Fibroblast of the aortic adventitia (primary cell): Measurements from ENCODE around the gene C8G. TPM values are rescaled to one million over a fixed set of nuclear protein-coding genes. Genes with fewer than 3 reads are reported as not detected.
A peak's percentile ranks its signal among the peaks of the same experiment; 100 is the strongest.

ENCODE experiments used
- DNase-seq: peaks from one replicate; pipeline ENCODE4 v3.0.0-alpha.2; 2010; ENCODE audit warnings: low read depth
- H3K4me3 ChIP-seq: 2 replicates; pipeline ENCODE4 v1.5.1; 2011; ENCODE audit warnings: low read depth, mild to moderate bottlenecking, control low read depth, low read length, moderate library complexity
- total RNA-seq: library from RNA; depleted of rRNA; stranded (reverse); fragments of >200 nt; gene quantifications from 2 replicates; pipeline ENCODE4 v1.2.3, GENCODE V29; 2012; ENCODE audit warnings: low replicate concordance
- TF ChIP-seq, protein P1 (sequence below): IDR thresholded peaks from 2 replicates; pipeline ENCODE4 v1.5.1; 2011; ENCODE audit warnings: mild to moderate bottlenecking, low read length, control low read depth, inconsistent platforms; ENCODE audit not compliant: insufficient read depth

The C8G gene
- total RNA-seq, 1 donor: 0.36 TPM

DNA sequence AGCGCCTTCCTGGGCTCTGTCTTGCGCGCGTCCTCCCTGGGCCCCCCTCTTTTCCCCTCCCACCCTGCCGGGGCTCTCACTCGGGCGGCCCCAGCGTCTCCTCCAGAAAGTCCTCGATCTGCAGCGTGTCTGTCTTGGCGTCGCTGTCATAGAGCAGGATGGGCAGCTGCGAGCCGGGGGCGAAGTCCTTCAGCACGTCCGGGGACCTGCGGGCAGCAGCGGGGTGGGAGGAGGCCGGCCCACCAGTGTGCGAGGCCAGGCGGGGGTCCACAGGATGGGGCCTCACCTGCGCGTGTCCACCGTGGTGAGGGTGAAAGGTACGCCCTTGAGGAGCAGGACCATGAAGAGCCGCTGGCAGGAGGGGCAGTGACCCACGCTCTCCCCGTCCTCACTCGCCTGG is 50.3 kb downstream of the C8G start:
- peak overlapping the region; percentile 28 for H3K4me3 ChIP-seq

DNA sequence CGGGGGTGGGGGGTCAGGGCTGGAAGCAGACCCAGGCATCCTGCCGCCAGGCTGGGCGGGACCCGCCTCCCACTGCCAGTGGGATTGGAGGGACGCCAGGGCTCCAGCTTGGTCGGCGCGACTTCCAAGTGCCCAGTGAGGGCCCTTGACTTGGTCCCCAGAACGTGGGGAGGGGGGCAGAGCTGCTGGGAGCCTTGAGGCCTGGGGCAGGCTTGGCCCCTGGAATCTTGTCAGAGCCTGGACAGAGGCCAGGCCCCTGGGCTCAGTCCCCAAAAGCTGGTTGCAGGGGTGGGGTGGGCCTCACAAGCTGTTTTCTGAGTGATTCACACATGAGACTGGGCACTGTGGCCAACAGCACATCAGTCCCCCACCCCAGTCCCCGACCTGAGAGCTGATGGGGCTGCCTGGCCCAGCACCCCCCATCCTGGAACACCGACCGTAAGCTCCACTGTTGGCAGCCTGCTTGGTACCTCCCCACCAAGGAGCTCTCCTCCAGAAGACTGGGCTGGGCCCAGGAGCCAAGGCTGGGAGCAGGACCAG is 50.8 kb downstream of the C8G start:
- peak overlapping the region; percentile 40 for H3K4me3 ChIP-seq
- DNase-seq: peak; percentile 81
- TF ChIP-seq, protein P1, sequence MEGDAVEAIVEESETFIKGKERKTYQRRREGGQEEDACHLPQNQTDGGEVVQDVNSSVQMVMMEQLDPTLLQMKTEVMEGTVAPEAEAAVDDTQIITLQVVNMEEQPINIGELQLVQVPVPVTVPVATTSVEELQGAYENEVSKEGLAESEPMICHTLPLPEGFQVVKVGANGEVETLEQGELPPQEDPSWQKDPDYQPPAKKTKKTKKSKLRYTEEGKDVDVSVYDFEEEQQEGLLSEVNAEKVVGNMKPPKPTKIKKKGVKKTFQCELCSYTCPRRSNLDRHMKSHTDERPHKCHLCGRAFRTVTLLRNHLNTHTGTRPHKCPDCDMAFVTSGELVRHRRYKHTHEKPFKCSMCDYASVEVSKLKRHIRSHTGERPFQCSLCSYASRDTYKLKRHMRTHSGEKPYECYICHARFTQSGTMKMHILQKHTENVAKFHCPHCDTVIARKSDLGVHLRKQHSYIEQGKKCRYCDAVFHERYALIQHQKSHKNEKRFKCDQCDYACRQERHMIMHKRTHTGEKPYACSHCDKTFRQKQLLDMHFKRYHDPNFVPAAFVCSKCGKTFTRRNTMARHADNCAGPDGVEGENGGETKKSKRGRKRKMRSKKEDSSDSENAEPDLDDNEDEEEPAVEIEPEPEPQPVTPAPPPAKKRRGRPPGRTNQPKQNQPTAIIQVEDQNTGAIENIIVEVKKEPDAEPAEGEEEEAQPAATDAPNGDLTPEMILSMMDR: no peak

More for the DNA sequence above, 50.3 kb downstream of the C8G start:
- TF ChIP-seq, protein P1: no peak
- DNase-seq: peak; percentile 10

Other genes starting within 250 kb of the C8G start
- gene DIPK1B, start 232.7 kb upstream of the C8G start, total RNA-seq: 0.45 and 0.98 TPM in 2 replicates
- not detected in 2 replicates for gene LCN10, start 202.3 kb upstream of the C8G start, total RNA-seq
- gene LCN6, start 196.7 kb upstream of the C8G start, total RNA-seq: not detected in 2 replicates
- not detected in 2 replicates for gene LCN8, start 187.0 kb upstream of the C8G start, total RNA-seq
- gene LCN15, start 180.7 kb upstream of the C8G start, total RNA-seq: not detected in 2 replicates
- 9.4 and 30.8 TPM in 2 replicates for gene TMEM141, start 153.9 kb upstream of the C8G start, total RNA-seq
- 0.16 TPM in 1 of 2 replicates, not detected in the other for gene CCDC183, start 148.9 kb upstream of the C8G start, total RNA-seq
- gene RABL6, start 137.3 kb upstream of the C8G start, total RNA-seq: 49.8 and 62.0 TPM in 2 replicates
- 1.1 and 1.3 TPM in 2 replicates for gene AJM1, start 102.8 kb upstream of the C8G start, total RNA-seq
- gene PHPT1, start 95.8 kb upstream of the C8G start, total RNA-seq: 28.7 and 83.2 TPM in 2 replicates
- 0.81 TPM in 1 of 2 replicates, not detected in the other for gene MAMDC4, start 92.9 kb upstream of the C8G start, total RNA-seq
- gene EDF1, start 78.9 kb upstream of the C8G start, total RNA-seq: 83.0 and 248 TPM in 2 replicates
- 5.6 and 7.9 TPM in 2 replicates for gene TRAF2, start 58.7 kb upstream of the C8G start, total RNA-seq
- 52.6 and 139 TPM in 2 replicates for gene FBXW5, start 505 bp upstream of the C8G start, total RNA-seq
- gene LCN12, start 7.0 kb downstream of the C8G start, total RNA-seq: not detected in 2 replicates
- gene PTGDS, start 32.3 kb downstream of the C8G start, total RNA-seq: 27.6 and 32.8 TPM in 2 replicates
- gene LCNL1, start 37.8 kb downstream of the C8G start, total RNA-seq: 0.54 and 15.3 TPM in 2 replicates
- gene PAXX, start 47.2 kb downstream of the C8G start, total RNA-seq: 7.1 and 18.3 TPM in 2 replicates
- gene CLIC3, start 51.3 kb downstream of the C8G start, total RNA-seq: 4.3 and 5.2 TPM in 2 replicates
- 21.0 and 25.0 TPM in 2 replicates for gene ABCA2, start 83.0 kb downstream of the C8G start, total RNA-seq
- not detected in 2 replicates for gene FUT7, start 86.8 kb downstream of the C8G start, total RNA-seq
- gene NPDC1, start 100.9 kb downstream of the C8G start, total RNA-seq: 23.8 and 31.6 TPM in 2 replicates
- 0.09 TPM in 1 of 2 replicates, not detected in the other for gene ENTPD2, start 108.8 kb downstream of the C8G start, total RNA-seq
- 0.41 and 1.5 TPM in 2 replicates for gene SAPCD2, start 125.3 kb downstream of the C8G start, total RNA-seq
- gene UAP1L1, start 132.3 kb downstream of the C8G start, total RNA-seq: 12.7 and 17.7 TPM in 2 replicates
- 50.8 and 103 TPM in 2 replicates for gene MAN1B1, start 141.7 kb downstream of the C8G start, total RNA-seq
- gene DPP7, start 169.5 kb downstream of the C8G start, total RNA-seq: 69.5 and 72.3 TPM in 2 replicates
- not detected in 2 replicates for gene GRIN1, start 193.9 kb downstream of the C8G start, total RNA-seq
- not detected in 2 replicates for gene LRRC26, start 224.8 kb downstream of the C8G start, total RNA-seq
- not detected in 2 replicates for gene TMEM210, start 226.8 kb downstream of the C8G start, total RNA-seq
- 25.7 and 28.0 TPM in 2 replicates for gene ANAPC2, start 243.3 kb downstream of the C8G start, total RNA-seq
- gene SSNA1, start 243.4 kb downstream of the C8G start, total RNA-seq: 43.5 and 51.5 TPM in 2 replicates